Heart left ventricle (tissue), 16 donors: Measurements from ENCODE around the gene PPP1R14C. TPM values are rescaled to one million over a fixed set of nuclear protein-coding genes. Genes with fewer than 3 reads are reported as not detected.
"Not testable (repeated sequence)": the region's sequence is repeated elsewhere in the genome, so short reads cannot be mapped to it uniquely, and the experiment has no call there.

Experiments used
- ATAC-seq, 4 donors: fragments of 200-7000 bp; cut with Tn5 transposase; one replicate each; pipeline ENCODE4 v1.9.1; 2020 to 2022; ENCODE audit warnings: moderate library complexity in 4 of 4, mild to moderate bottlenecking in 3 of 4, moderate number of reproducible peaks in 1 of 4
- DNase-seq, 5 donors: peaks; one replicate each; pipeline ENCODE4 v3.0.0-alpha.2; 2020
- H3K27ac ChIP-seq, 12 donors: fragments of 200-600 bp; sonication (generic) in 4 of 12; one replicate each; pipeline versions ENCODE4 v1.5.0 to v1.8.0; 2016 to 2022; ENCODE audit warnings: mild to moderate bottlenecking in 2 of 12
- H3K27me3 ChIP-seq, 9 donors: fragments of 200-600 bp; sonication (generic) in 2 of 9; one replicate each; pipeline versions ENCODE4 v1.5.1 to v1.8.0; 2016 to 2022; ENCODE audit warnings: mild to moderate bottlenecking in 3 of 9
- H3K36me3 ChIP-seq, 9 donors: fragments of 200-600 bp; sonication (generic) in 2 of 9; one replicate each; pipeline versions ENCODE4 v1.5.0 to v1.8.0; 2018 to 2022; ENCODE audit warnings: mild to moderate bottlenecking in 2 of 9
- H3K4me1 ChIP-seq, 12 donors: fragments of 200-600 bp; sonication (generic) in 4 of 12; one replicate each; pipeline versions ENCODE4 v1.5.0 to v1.8.0; 2016 to 2022; ENCODE audit warnings: mild to moderate bottlenecking in 3 of 12
- H3K4me3 ChIP-seq, 12 donors: fragments of 200-600 bp; sonication (generic) in 4 of 12; one replicate each; pipeline versions ENCODE4 v1.5.0 to v1.8.0; 2017 to 2022; ENCODE audit warnings: mild to moderate bottlenecking in 9 of 12, moderate library complexity in 4 of 12
- H3K9me3 ChIP-seq, 12 donors: fragments of 200-600 bp; sonication (generic) in 4 of 12; one replicate each; pipeline versions ENCODE4 v1.5.0 to v1.8.0; 2016 to 2022; ENCODE audit warnings: mild to moderate bottlenecking in 1 of 12
- POLR2A ChIP-seq, 2 donors: fragments of 450-650 bp; IDR thresholded peaks; one replicate each; pipeline ENCODE4 v1.6.1; 2017; ENCODE audit warnings: antibody characterized with exemption in 2 of 2, mild to moderate bottlenecking in 2 of 2, moderate library complexity in 2 of 2
- WGBS, 4 donors: extraction: QIAGEN DNeasy Blood & Tissue Kit in 2 of 4; methylation state at CpG; one replicate each; pipeline versions ENCODE4 v1.1.5 to v1.1.7; 2013 to 2018; 5-methylcytosine and 5-hydroxymethylcytosine counted together
- intact Hi-C, 10 donors: fragments of 100-400 bp; cut with DNase I; formaldehyde crosslinking; loops; one replicate each; pipeline versions ENCODE4 v1.11.1 to v1.14.2; 2022
- polyA plus RNA-seq, 2 donors: library from polyadenylated mRNA; stranded (reverse); fragments of 200-250 nt; gene quantifications; one replicate each; pipeline ENCODE4 v1.2.3, GENCODE V29; 2013
- total RNA-seq, 9 donors: library from RNA; depleted of rRNA in 2 of 9; stranded (reverse); fragments of >200 nt in 2 of 9; fragmentation: NEBNext Ultra II Directional in 3 of 9; extraction: Animal tissue kit (Norgen Biotek cat#: 25700) in 3 of 9; gene quantifications; one replicate each; pipeline versions ENCODE4 v1.1.0 to v1.2.4, GENCODE V29; 2016 to 2023
- TF ChIP-seq, protein P1 (sequence below), 12 donors: fragments of 200-600 bp; sonication (generic) in 4 of 12; IDR thresholded peaks; one replicate each; pipeline versions ENCODE4 v1.5.0 to v1.8.0; 2018 to 2022; ENCODE audit warnings: antibody characterized with exemption in 12 of 12, mild to moderate bottlenecking in 5 of 12
- donor health status: ischemic (EF 13 %, LVEDD 7.1; RV severe dilation, severe dysfunction).
- donor health status: healthy with polysubstance abuse.
- donor health status: DM: no; HTN: yes; CAD: no.
- donor health status: DM: no; HTN: no; CAD: no.
- donor health status: ischemic (EF 25% LVEDD 6.9; RV normal size, moderate dysfunction).
- donor health status: ischemic (EF 25% LVEDD 5.7; RV mildly dilated, moderate dysfunction).
- donor health status: healthy.
- donor health status: DM: yes; HTN: yes; CAD: no.
- donor health status: ischemic (EF 35%, LVEDD 5.7; RV mildly dilated, moderate dysfunction).
- donor health status: nonischemic (EF 11% LVEDD 7.7; RV severe dilation, severe dysfunction).
- donor health status: DM: yes; HTN: yes; CAD: no.
- donor health status: PGD.
- donor health status: ischemic (EF 29% LVEDD 5.4; RV normal size, mild dysfunction).
- donor health status: nonischemic (EF 23%, LVEDD 6.1; RV moderate dilation, normal function).

Gene PPP1R14C
- total and polyA plus RNA-seq, 11 donors, result 41.1 to 143 (median 75.7) TPM

DNA sequence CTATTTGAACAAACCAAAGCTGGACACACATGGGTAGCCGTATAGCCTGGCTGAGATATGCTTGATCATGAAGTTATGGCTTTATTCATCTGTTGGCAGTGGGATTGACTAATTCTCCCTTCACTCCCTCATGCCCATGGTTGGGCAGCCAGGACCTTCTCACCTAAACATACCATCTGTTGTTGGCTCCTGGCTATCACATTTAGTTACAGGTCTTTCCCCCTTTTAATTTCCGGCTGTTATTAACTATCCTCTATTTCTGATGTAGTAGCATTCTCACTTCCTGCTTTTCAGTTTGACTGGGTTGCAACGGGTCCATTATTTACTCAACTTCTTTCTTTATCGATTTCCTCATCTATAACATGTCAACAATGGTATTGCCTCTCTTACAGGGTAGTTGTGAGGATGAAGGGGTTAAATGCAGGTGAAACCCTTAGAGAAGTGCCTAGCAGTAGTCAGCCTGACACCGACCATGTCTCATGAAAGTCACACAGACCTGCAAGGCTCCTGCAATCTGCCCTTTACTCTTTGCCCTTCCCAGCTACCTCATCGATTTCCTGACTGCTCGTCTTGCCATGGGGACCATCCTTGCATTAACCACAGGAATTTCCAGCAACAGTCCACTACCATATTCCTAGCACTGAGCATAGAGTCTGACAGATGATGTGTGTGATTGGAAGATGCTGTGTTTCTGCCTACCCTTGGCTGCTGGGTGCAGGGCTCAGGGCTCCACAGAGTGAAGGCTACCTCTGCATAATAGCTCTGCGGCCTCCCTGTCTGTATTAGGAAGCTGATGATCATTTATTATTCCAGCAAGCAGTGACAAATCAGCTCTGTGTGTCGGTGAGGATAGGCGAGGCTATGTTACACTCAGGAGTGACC lies 42.2 kb downstream of the PPP1R14C start:
- no peak overlapping the region for H3K27ac ChIP-seq
- TF ChIP-seq, protein P1, sequence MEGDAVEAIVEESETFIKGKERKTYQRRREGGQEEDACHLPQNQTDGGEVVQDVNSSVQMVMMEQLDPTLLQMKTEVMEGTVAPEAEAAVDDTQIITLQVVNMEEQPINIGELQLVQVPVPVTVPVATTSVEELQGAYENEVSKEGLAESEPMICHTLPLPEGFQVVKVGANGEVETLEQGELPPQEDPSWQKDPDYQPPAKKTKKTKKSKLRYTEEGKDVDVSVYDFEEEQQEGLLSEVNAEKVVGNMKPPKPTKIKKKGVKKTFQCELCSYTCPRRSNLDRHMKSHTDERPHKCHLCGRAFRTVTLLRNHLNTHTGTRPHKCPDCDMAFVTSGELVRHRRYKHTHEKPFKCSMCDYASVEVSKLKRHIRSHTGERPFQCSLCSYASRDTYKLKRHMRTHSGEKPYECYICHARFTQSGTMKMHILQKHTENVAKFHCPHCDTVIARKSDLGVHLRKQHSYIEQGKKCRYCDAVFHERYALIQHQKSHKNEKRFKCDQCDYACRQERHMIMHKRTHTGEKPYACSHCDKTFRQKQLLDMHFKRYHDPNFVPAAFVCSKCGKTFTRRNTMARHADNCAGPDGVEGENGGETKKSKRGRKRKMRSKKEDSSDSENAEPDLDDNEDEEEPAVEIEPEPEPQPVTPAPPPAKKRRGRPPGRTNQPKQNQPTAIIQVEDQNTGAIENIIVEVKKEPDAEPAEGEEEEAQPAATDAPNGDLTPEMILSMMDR (IDR thresholded peaks at IDR 0.05), result no peak
- TF ChIP-seq POLR2A (IDR thresholded peaks at IDR 0.05), result no peak

DNA sequence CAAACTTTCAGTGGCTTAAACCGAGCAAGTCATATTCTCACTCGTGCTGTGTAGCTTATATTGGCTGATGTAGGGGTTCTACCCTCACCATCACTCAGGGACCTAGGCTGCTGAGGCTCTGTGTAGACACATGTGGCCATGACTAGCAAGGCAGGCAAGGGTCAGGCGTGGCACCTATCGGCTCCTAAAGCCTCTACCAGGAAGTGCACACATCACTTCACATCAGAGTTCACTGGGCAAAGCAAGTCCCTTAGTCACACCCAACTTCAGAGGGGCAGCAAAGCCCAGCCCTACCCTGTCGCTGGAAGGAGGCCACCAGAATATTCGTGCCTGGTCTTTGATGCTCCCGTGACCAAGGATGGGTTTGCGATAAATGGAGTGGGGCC lies 42.9 kb downstream of the PPP1R14C start:
- DNase-seq (no peak), ATAC-seq (peak in 3 of 4 donors; percentile 15 to 23 (median 15))
- H3K27ac ChIP-seq, result no peak overlapping the region
- H3K4me1 ChIP-seq, result peaks cover 0 to 14% (median 0%) of the 10 kb centered on the region in 12 donors
- TF ChIP-seq POLR2A (IDR thresholded peaks at IDR 0.05), result no peak
- TF ChIP-seq, protein P1 (IDR thresholded peaks at IDR 0.05), result no peak
- WGBS, 4 donors, result 74 to 83% (median 78%) methylated on average over 6 to 8 of the region's 8 CpGs
- H3K36me3 ChIP-seq, result no peaks in the 10 kb centered on the region
- no peaks in the 10 kb centered on the region for H3K27me3 ChIP-seq
- no peak overlapping the region for H3K4me3 ChIP-seq
- intact Hi-C loops, result loop anchor here in 1 of 10 donors (10.0 kb wide), 1 partner anchor 49 kb away; no protein-coding TSS in a partner anchor
- no peaks in the 10 kb centered on the region for H3K9me3 ChIP-seq

More for the DNA sequence above, 42.2 kb downstream of the PPP1R14C start:
- peaks cover 0 to 20% (median 3%) of the 10 kb centered on the region in 12 donors for H3K4me1 ChIP-seq
- no peak overlapping the region for H3K4me3 ChIP-seq
- no peaks in the 10 kb centered on the region for H3K9me3 ChIP-seq
- intact Hi-C loops, result loop anchor here in 1 of 10 donors (10.0 kb wide), 1 partner anchor 50 kb away; no protein-coding TSS in a partner anchor
- no peaks in the 10 kb centered on the region for H3K27me3 ChIP-seq
- WGBS, 4 donors, result 64 to 76% (median 67%) methylated on average over 10 of the region's 10 CpGs
- ATAC-seq (peak in 1 of 4 donors; percentile 35), DNase-seq (no peak)
- no peaks in the 10 kb centered on the region for H3K36me3 ChIP-seq

DNA sequence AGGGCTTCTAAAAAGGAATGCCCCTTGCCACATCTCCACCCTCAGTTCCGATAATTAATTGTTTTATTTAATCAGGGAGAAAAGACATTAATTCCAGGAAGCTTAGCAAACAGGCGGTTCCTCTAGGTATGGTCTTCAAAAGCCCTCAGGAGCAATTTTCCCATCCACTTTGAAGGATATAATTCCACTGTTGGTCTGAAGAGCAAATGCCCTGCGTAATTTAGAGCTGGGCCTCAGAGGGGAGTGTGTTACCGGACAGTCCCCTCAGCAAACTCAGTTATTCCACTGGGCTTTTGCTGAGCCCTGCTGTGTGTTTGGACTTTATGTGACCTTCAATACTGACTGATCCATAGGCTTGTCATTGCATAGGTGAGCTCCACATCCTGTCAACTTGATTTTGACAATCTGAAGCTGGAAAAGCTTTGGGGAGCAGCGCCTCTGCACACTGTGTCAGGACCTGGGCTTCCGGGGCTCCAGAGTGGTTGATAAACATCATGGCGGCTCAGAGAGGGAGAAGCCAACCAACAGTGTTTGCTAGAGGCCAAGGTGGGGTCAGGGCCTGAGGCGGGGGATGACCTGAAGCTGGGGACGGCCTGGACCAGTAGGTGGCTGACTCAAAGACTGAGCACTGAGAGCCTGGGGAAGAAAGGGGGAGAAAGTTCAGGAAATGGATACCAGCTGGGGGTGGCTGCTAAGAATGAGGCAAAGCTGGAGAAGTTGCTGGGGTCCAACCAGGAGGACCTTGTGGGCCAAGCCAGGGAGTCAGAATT lies 43.5 kb downstream of the PPP1R14C start:
- intact Hi-C loops, result loop anchor here in 1 of 10 donors (10.0 kb wide), 1 partner anchor 48 kb away; no protein-coding TSS in a partner anchor
- no peaks in the 10 kb centered on the region for H3K27me3 ChIP-seq
- WGBS, 4 donors, result 92 to 94% (median 94%) methylated on average over 7 to 9 of the region's 9 CpGs
- H3K4me1 ChIP-seq, result peaks cover 0 to 12% (median 0%) of the 10 kb centered on the region in 12 donors
- no peaks in the 10 kb centered on the region for H3K36me3 ChIP-seq
- TF ChIP-seq, protein P1 (IDR thresholded peaks at IDR 0.05), result no peak
- no peak for TF ChIP-seq POLR2A (IDR thresholded peaks at IDR 0.05)
- H3K9me3 ChIP-seq, result no peaks in the 10 kb centered on the region
- no peak overlapping the region for H3K27ac ChIP-seq
- ATAC-seq (peak in 1 of 4 donors; percentile 18), DNase-seq (no peak)
- H3K4me3 ChIP-seq, result no peak overlapping the region

DNA sequence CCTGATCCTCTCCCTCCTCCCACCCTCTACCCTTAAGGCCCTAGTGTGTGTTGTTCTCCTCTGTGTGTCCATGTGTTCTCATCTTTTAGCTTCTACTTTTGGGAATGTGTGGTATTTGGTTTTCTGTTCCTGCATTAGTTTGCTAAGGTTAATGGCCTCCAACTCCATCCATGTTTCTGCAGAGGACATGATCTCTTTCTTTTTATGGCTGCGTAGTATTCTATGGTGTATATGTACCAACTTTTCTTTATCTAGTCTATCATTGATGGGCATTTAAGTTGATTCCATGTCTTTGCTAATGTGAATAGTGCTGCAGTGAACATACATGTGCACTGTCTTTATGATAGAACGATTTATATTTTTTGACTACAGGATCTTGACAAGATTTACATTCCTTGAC lies 44.6 kb downstream of the PPP1R14C start:
- intact Hi-C loops, result loop anchor here in 1 of 10 donors (10.0 kb wide), 1 partner anchor 47 kb away; no protein-coding TSS in a partner anchor
- DNase-seq, H3K9me3 ChIP-seq, H3K36me3 ChIP-seq, H3K4me1 ChIP-seq, H3K4me3 ChIP-seq, H3K27me3 ChIP-seq, H3K27ac ChIP-seq, ATAC-seq: not testable (repeated sequence)
- WGBS, 4 donors, result 69 to 97% (median 79%) methylated on average over 2 of the region's 2 CpGs
